Measurements from ENCODE around the gene CRHR1. TPM values are rescaled to one million over a fixed set of nuclear protein-coding genes. Genes with fewer than 3 reads are reported as not detected.

Gene CRHR1
- polyA plus RNA-seq, 1 donor (not counting 4 experiments of a cell fraction or from before 2014, with no cell fraction given) = not detected

- Histone ChIP-seq H3K4me3 (ENCODE audit: control insufficient read depth in 2 of 3, extremely low read depth in 1 of 3, insufficient read depth in 2 of 3, low read depth in 1 of 3, low read length in 3 of 3) (no peak overlapping the region), H2AFZ (ENCODE audit: control insufficient read depth, low read length) (no peak overlapping the region), H3K27ac (ENCODE audit: control insufficient read depth, insufficient read depth, low read length) (no peak overlapping the region), H3K79me2 (ENCODE audit: control insufficient read depth, insufficient read depth, low read length) (no peaks in the 10 kb centered on the region), H3K4me1 (ENCODE audit: control insufficient read depth, extremely low read depth, insufficient read depth, low read length) (no peaks in the 10 kb centered on the region), H3K9me1 (ENCODE audit: control insufficient read depth, extremely low read depth, insufficient read depth, low read length) (no peaks in the 10 kb centered on the region), H3K4me2 (ENCODE audit: control insufficient read depth, extremely low read depth, insufficient read depth, low read depth, low read length) (no peak overlapping the region), H3K27me3 (ENCODE audit: control insufficient read depth, extremely low read depth, insufficient read depth, low read length) (peaks cover 9% of the 10 kb centered on the region), H3K36me3 (ENCODE audit: control insufficient read depth in 2 of 2, extremely low read depth in 1 of 2, insufficient read depth in 2 of 2, low read length in 2 of 2) (no peaks in the 10 kb centered on the region), H3K9ac (ENCODE audit: control insufficient read depth, extremely low read depth, insufficient read depth, low read length) (no peak overlapping the region), H3K9me3 (ENCODE audit: control insufficient read depth, low read depth, low read length) (no peaks in the 10 kb centered on the region), H4K20me1 (ENCODE audit: control insufficient read depth, extremely low read depth, insufficient read depth, low read length) (peaks cover 2% of the 10 kb centered on the region)
- dilution Hi-C loops (cut with MboI; ENCODE audit: extremely low pct_ligation_motif_present, low sequenced_read_pairs) = no loop called here
- DNase-seq (ENCODE audit: low read depth, low spot score) (no peak), FAIRE-seq (no peak)
- TF ChIP-seq CTCF (optimal IDR thresholded peaks at IDR 0.05 in 1 of 3, IDR thresholded peaks at IDR 0.05 in 1 of 3, conservative IDR thresholded peaks at IDR 0.05 in 1 of 3; ENCODE audit: extremely low read depth in 1 of 3, insufficient read depth in 2 of 3, low read length in 3 of 3) (no peak), EZH2 (IDR thresholded peaks at IDR 0.05; ENCODE audit: low read length) (no peak)
Measured at GRCh38 chr17:45824901-45825492, 40.9 kb downstream of the CRHR1 start.

GRCh38 chr17:45825792-45826191 lies 41.7 kb downstream of the CRHR1 start:
- no peaks in the 10 kb centered on the region for H3K36me3 ChIP-seq (ENCODE audit: control insufficient read depth in 2 of 2, extremely low read depth in 1 of 2, insufficient read depth in 2 of 2, low read length in 2 of 2)
- no peak overlapping the region for H3K4me3 ChIP-seq (ENCODE audit: control insufficient read depth in 2 of 3, extremely low read depth in 1 of 3, insufficient read depth in 2 of 3, low read depth in 1 of 3, low read length in 3 of 3)
- no peak overlapping the region for H2AFZ ChIP-seq (ENCODE audit: control insufficient read depth, low read length)
- H3K27ac ChIP-seq (ENCODE audit: control insufficient read depth, insufficient read depth, low read length) = no peak overlapping the region
- no peak overlapping the region for H3K9ac ChIP-seq (ENCODE audit: control insufficient read depth, extremely low read depth, insufficient read depth, low read length)
- dilution Hi-C loops (cut with MboI; ENCODE audit: extremely low pct_ligation_motif_present, low sequenced_read_pairs) = no loop called here
- no peaks in the 10 kb centered on the region for H3K4me1 ChIP-seq (ENCODE audit: control insufficient read depth, extremely low read depth, insufficient read depth, low read length)
- no peaks in the 10 kb centered on the region for H3K9me1 ChIP-seq (ENCODE audit: control insufficient read depth, extremely low read depth, insufficient read depth, low read length)
- H4K20me1 ChIP-seq (ENCODE audit: control insufficient read depth, extremely low read depth, insufficient read depth, low read length) = peaks cover 2% of the 10 kb centered on the region
- FAIRE-seq (no peak), DNase-seq (ENCODE audit: low read depth, low spot score) (no peak)
- peaks cover 3% of the 10 kb centered on the region for H3K27me3 ChIP-seq (ENCODE audit: control insufficient read depth, extremely low read depth, insufficient read depth, low read length)
- TF ChIP-seq EZH2 (IDR thresholded peaks at IDR 0.05; ENCODE audit: low read length) = no peak
- no peak for TF ChIP-seq CTCF (optimal IDR thresholded peaks at IDR 0.05 in 1 of 3, IDR thresholded peaks at IDR 0.05 in 1 of 3, conservative IDR thresholded peaks at IDR 0.05 in 1 of 3; ENCODE audit: extremely low read depth in 1 of 3, insufficient read depth in 2 of 3, low read length in 3 of 3)
- H3K79me2 ChIP-seq (ENCODE audit: control insufficient read depth, insufficient read depth, low read length) = no peaks in the 10 kb centered on the region
- H3K9me3 ChIP-seq (ENCODE audit: control insufficient read depth, low read depth, low read length) = no peaks in the 10 kb centered on the region
- no peak overlapping the region for H3K4me2 ChIP-seq (ENCODE audit: control insufficient read depth, extremely low read depth, insufficient read depth, low read depth, low read length)

Data from keratinocyte (primary cell).